Measurements from ENCODE around the gene FERMT1.
"Not testable (repeated sequence)": the region's sequence is repeated elsewhere in the genome, so short reads cannot be mapped to it uniquely, and the experiment has no call there.

FERMT1 gene

DNA sequence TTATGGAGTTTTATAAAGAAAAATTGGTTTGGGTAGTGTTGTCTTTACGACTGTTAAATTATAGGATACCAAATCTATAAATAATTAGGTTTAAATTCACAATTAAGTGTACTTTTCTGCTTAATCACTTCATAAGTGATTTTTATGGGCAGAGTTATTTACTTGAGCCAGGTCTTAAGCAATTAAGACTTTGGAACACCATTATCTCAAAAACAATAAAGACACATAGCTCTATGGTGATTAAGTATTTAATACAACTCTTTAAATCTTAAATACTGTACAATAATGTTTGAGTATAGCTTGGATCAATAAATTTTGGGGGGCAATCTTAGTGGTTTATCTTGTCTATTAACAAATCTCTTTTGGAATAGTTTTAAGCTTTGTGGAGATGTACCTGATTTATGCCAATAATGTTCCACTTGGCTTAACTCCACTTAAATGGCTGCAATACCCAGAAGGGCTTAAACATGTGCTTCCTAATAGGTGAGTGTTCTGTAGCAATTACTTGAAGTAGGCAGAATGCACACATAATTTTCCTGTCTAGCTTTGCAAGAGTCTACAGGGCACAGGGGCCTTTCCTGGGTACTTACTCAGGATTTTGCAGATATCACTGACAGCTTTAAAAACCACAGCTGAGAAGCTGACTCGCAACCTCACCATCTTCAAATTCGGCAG is 7.5 kb downstream of the FERMT1 start:
- no peak overlapping the region for H3K27ac ChIP-seq (ENCODE audit: insufficient read depth in 1 of 2, low read depth in 1 of 2, low read length in 2 of 2, poor library complexity in 1 of 2, severe bottlenecking in 2 of 2)
- WGBS (ENCODE audit: insufficient coverage) = 100% methylated on average over 1 of the region's 3 CpGs
- H3K9me3 ChIP-seq (ENCODE audit: control extremely low read depth in 1 of 5, control insufficient read depth in 4 of 5, insufficient read depth in 2 of 5, low read depth in 1 of 5, low read length in 4 of 5) = peaks cover 3 to 17% (median 10%) of the 10 kb centered on the region in 5 experiments
- peaks cover 0 to 42% (median 10%) of the 10 kb centered on the region in 4 experiments for H3K36me3 ChIP-seq (ENCODE audit: control insufficient read depth in 4 of 4, insufficient read depth in 4 of 4, low read length in 3 of 4)
- CTCF ChIA-PET = no interaction called here
- no peaks in the 10 kb centered on the region for H3K4me1 ChIP-seq (ENCODE audit: control extremely low read depth in 1 of 4, control insufficient read depth in 4 of 4, insufficient read depth in 4 of 4, low read length in 3 of 4)
- peaks cover 0 to 2% (median 0%) of the 10 kb centered on the region in 5 experiments for H3K27me3 ChIP-seq (replicated peaks in 2 of 5; ENCODE audit: control insufficient read depth in 4 of 5, insufficient read depth in 5 of 5, low read length in 4 of 5)
- DNase-seq = no peak
- POLR2A ChIA-PET = no interaction called here
- H3K4me3 ChIP-seq (ENCODE audit: control insufficient read depth in 1 of 7, extremely low read depth in 1 of 7, insufficient read depth in 4 of 7, low read depth in 2 of 7, low read length in 6 of 7) = no peak overlapping the region

DNA sequence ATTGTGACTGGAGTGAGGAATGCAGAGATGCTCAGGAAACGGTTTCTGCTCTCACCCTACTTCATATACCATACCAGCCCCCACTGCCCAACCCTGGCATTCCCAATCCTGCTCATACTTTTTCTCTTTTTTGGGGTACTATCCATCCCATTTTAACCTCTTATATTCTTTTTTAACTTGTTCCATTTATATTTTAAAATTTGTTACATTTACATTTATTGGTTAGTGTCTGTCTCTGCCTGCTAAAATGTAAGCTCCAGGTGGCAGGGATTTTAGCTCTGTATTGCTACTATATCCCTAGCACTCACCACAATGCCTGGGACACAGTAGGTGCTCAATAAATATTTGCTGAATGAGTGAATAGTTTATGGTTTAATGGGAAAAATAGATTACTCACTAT is 8.1 kb downstream of the FERMT1 start:
- CTCF ChIA-PET = no interaction called here

DNA sequence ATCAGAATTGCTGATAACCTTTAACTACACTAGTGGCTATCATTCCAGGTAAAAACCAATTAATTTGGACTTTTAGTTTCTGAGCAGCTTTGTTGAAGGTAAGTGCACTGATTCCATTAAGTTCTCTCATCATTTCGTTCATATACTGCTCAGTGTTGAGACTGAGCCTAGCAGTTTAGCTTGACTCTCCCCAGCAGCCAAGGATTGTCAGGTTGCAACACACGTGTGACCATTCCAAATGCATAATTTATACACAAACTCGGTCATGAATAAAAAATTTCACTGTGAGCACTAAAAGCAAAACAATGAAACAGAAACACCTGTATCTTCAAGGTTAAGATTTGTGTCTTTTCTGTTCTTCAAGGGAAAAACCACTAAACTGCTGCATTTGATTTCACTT is 8.9 kb downstream of the FERMT1 start:
- DNase-seq = no peak
- peaks cover 3 to 17% (median 10%) of the 10 kb centered on the region in 5 experiments for H3K9me3 ChIP-seq (ENCODE audit: control extremely low read depth in 1 of 5, control insufficient read depth in 4 of 5, insufficient read depth in 2 of 5, low read depth in 1 of 5, low read length in 4 of 5)
- H3K36me3 ChIP-seq (ENCODE audit: control insufficient read depth in 4 of 4, insufficient read depth in 4 of 4, low read length in 3 of 4) = peaks cover 0 to 49% (median 12%) of the 10 kb centered on the region in 4 experiments
- CTCF ChIA-PET = interaction anchor here (1.0 kb wide), 1 partner anchor 27 kb away, joined by 3 read pairs; no protein-coding TSS in a partner anchor
- H3K27me3 ChIP-seq (replicated peaks in 2 of 5; ENCODE audit: control insufficient read depth in 4 of 5, insufficient read depth in 5 of 5, low read length in 4 of 5) = no peaks in the 10 kb centered on the region
- no peak overlapping the region for H3K4me3 ChIP-seq (ENCODE audit: control insufficient read depth in 1 of 7, extremely low read depth in 1 of 7, insufficient read depth in 4 of 7, low read depth in 2 of 7, low read length in 6 of 7)
- no peaks in the 10 kb centered on the region for H3K4me1 ChIP-seq (ENCODE audit: control extremely low read depth in 1 of 4, control insufficient read depth in 4 of 4, insufficient read depth in 4 of 4, low read length in 3 of 4)
- POLR2A ChIA-PET = no interaction called here
- WGBS (ENCODE audit: insufficient coverage) = 100% methylated on average over 2 of the region's 3 CpGs
- no peak overlapping the region for H3K27ac ChIP-seq (ENCODE audit: insufficient read depth in 1 of 2, low read depth in 1 of 2, low read length in 2 of 2, poor library complexity in 1 of 2, severe bottlenecking in 2 of 2)

More for the DNA sequence above, 8.1 kb downstream of the FERMT1 start:
- no peak for DNase-seq
- H3K27me3 ChIP-seq (replicated peaks in 2 of 5; ENCODE audit: control insufficient read depth in 4 of 5, insufficient read depth in 5 of 5, low read length in 4 of 5) = no peaks in the 10 kb centered on the region
- peaks cover 3 to 17% (median 10%) of the 10 kb centered on the region in 5 experiments for H3K9me3 ChIP-seq (ENCODE audit: control extremely low read depth in 1 of 5, control insufficient read depth in 4 of 5, insufficient read depth in 2 of 5, low read depth in 1 of 5, low read length in 4 of 5)
- H3K4me3 ChIP-seq (ENCODE audit: control insufficient read depth in 1 of 7, extremely low read depth in 1 of 7, insufficient read depth in 4 of 7, low read depth in 2 of 7, low read length in 6 of 7) = no peak overlapping the region
- no peaks in the 10 kb centered on the region for H3K4me1 ChIP-seq (ENCODE audit: control extremely low read depth in 1 of 4, control insufficient read depth in 4 of 4, insufficient read depth in 4 of 4, low read length in 3 of 4)
- 100% methylated on average over 1 of the region's 1 CpG for WGBS (ENCODE audit: insufficient coverage)
- no peak overlapping the region for H3K27ac ChIP-seq (ENCODE audit: insufficient read depth in 1 of 2, low read depth in 1 of 2, low read length in 2 of 2, poor library complexity in 1 of 2, severe bottlenecking in 2 of 2)
- H3K36me3 ChIP-seq (ENCODE audit: control insufficient read depth in 4 of 4, insufficient read depth in 4 of 4, low read length in 3 of 4) = peaks cover 0 to 46% (median 10%) of the 10 kb centered on the region in 4 experiments
- POLR2A ChIA-PET = no interaction called here

DNA sequence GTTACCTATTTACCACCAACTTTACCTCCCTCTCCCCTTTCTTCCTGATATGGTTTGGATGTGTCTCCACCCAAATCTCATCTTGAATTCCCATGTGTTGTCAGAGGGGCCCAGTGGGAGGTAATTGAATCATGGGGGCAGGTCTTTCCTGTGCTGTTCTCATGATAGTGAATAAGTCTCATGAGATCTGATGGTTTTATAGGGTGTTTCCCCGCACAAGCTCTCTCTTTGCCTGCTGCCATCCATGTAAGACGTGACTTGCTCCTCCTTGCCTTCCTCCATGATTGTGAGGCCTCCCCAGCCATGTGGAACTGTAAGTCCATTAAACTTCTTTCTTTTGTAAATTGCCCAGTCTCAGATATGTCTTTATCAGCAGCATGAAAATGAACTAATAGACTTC is 9.9 kb downstream of the FERMT1 start:
- POLR2A ChIA-PET; DNase-seq; H3K4me1 ChIP-seq (ENCODE audit: control extremely low read depth in 1 of 4, control insufficient read depth in 4 of 4, insufficient read depth in 4 of 4, low read length in 3 of 4); H3K27me3 ChIP-seq (replicated peaks in 2 of 5; ENCODE audit: control insufficient read depth in 4 of 5, insufficient read depth in 5 of 5, low read length in 4 of 5); H3K27ac ChIP-seq (ENCODE audit: insufficient read depth in 1 of 2, low read depth in 1 of 2, low read length in 2 of 2, poor library complexity in 1 of 2, severe bottlenecking in 2 of 2); H3K4me3 ChIP-seq (ENCODE audit: control insufficient read depth in 1 of 7, extremely low read depth in 1 of 7, insufficient read depth in 4 of 7, low read depth in 2 of 7, low read length in 6 of 7): not testable (repeated sequence)
- CTCF ChIA-PET = interaction anchor here (1.1 kb wide), 1 partner anchor 9 kb away, joined by 4 read pairs; the partner anchor contains the start of gene FERMT1
- WGBS (ENCODE audit: insufficient coverage) = 100% methylated on average over 2 of the region's 2 CpGs
- Histone ChIP-seq H3K9me3 (ENCODE audit: control extremely low read depth in 1 of 5, control insufficient read depth in 4 of 5, insufficient read depth in 2 of 5, low read depth in 1 of 5, low read length in 4 of 5) (peaks cover 3 to 17% (median 10%) of the 10 kb centered on the region in 5 experiments), H3K36me3 (ENCODE audit: control insufficient read depth in 4 of 4, insufficient read depth in 4 of 4, low read length in 3 of 4) (peaks cover 0 to 52% (median 13%) of the 10 kb centered on the region in 4 experiments)

DNA sequence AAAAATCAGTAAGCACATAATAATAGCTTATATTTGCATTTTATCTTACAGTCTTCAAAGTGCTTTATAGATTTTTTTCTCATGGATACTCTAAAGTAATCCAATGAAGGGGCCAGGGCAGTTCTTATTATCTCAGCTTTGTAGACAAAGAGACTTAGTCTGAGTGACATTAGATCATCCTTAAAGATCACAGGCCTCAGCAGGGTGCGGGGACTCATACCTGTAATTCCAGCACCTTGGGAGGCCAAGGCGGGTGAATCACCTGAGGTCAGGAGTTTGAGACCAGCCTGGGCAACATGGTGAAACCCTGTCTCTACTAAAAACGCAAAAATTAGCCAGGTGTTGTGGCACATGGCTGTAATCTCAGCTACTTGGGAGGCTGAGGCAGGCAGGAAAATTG is 14.5 kb downstream of the FERMT1 start:
- H3K9me3 ChIP-seq (ENCODE audit: control extremely low read depth in 1 of 5, control insufficient read depth in 4 of 5, insufficient read depth in 2 of 5, low read depth in 1 of 5, low read length in 4 of 5) = peaks cover 0 to 2% (median 1%) of the 10 kb centered on the region in 5 experiments
- no peak for DNase-seq
- no peak overlapping the region for H3K4me3 ChIP-seq (ENCODE audit: control insufficient read depth in 1 of 7, extremely low read depth in 1 of 7, insufficient read depth in 4 of 7, low read depth in 2 of 7, low read length in 6 of 7)
- H3K27ac ChIP-seq (ENCODE audit: insufficient read depth in 1 of 2, low read depth in 1 of 2, low read length in 2 of 2, poor library complexity in 1 of 2, severe bottlenecking in 2 of 2) = no peak overlapping the region
- peaks cover 0 to 4% (median 0%) of the 10 kb centered on the region in 4 experiments for H3K4me1 ChIP-seq (ENCODE audit: control extremely low read depth in 1 of 4, control insufficient read depth in 4 of 4, insufficient read depth in 4 of 4, low read length in 3 of 4)
- ChIA-PET POLR2A (no interaction called here), CTCF (interaction anchor here (0.9 kb wide), 1 partner anchor 10 kb away, joined by 3 read pairs; no protein-coding TSS in a partner anchor)
- H3K36me3 ChIP-seq (ENCODE audit: control insufficient read depth in 4 of 4, insufficient read depth in 4 of 4, low read length in 3 of 4) = peaks cover 0 to 31% (median 9%) of the 10 kb centered on the region in 4 experiments
- 95% methylated on average over 2 of the region's 3 CpGs for WGBS (ENCODE audit: insufficient coverage)
- no peaks in the 10 kb centered on the region for H3K27me3 ChIP-seq (replicated peaks in 2 of 5; ENCODE audit: control insufficient read depth in 4 of 5, insufficient read depth in 5 of 5, low read length in 4 of 5)

DNA sequence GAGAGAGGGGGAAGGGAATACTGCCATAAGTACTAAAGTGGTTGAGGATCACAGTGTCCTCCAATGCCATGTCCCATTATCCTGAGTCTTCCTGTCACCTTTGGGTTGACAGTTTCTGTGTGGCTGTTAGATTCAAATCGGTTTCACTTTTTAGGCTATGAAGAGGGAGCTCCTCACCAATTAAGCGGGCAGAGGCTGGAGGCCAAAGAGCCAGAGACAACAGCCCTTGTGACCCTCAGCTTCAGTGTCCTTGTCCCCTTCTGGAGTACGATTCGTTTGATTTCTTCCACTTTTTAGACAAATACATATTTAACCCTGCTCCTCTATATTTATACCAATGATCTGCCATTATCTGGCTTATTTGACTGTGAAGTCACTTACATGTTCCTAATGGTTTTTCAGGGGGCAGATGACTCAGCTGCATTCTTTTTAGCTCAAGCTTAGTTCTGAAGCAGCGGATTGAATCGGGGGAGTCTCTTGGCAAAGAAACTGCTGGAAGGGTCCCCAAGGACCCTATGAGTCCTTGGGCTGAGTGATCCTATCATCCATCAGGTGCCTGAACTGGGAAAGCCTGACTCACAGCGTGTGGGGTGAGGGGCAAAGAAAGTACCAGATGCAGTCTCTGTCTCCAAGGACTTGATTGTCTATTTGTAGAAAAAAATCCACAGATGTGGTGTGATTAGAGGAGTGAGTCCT is 18.2 kb downstream of the FERMT1 start:
- no peak overlapping the region for H3K4me3 ChIP-seq (ENCODE audit: control insufficient read depth in 1 of 7, extremely low read depth in 1 of 7, insufficient read depth in 4 of 7, low read depth in 2 of 7, low read length in 6 of 7)
- H3K36me3 ChIP-seq (ENCODE audit: control insufficient read depth in 4 of 4, insufficient read depth in 4 of 4, low read length in 3 of 4) = peaks cover 0 to 19% (median 7%) of the 10 kb centered on the region in 4 experiments
- DNase-seq = peak in 1 of 3 donors; percentile 11
- POLR2A ChIA-PET = no interaction called here
- H3K27ac ChIP-seq (ENCODE audit: insufficient read depth in 1 of 2, low read depth in 1 of 2, low read length in 2 of 2, poor library complexity in 1 of 2, severe bottlenecking in 2 of 2) = no peak overlapping the region
- WGBS (ENCODE audit: insufficient coverage) = 94% methylated on average over 3 of the region's 7 CpGs
- CTCF ChIA-PET = interaction anchor here (0.6 kb wide), 2 partner anchors 27 to 31 kb away, joined by 3 read pairs; no protein-coding TSS in a partner anchor
- H3K27me3 ChIP-seq (replicated peaks in 2 of 5; ENCODE audit: control insufficient read depth in 4 of 5, insufficient read depth in 5 of 5, low read length in 4 of 5) = no peaks in the 10 kb centered on the region
- no peaks in the 10 kb centered on the region for H3K9me3 ChIP-seq (ENCODE audit: control extremely low read depth in 1 of 5, control insufficient read depth in 4 of 5, insufficient read depth in 2 of 5, low read depth in 1 of 5, low read length in 4 of 5)
- H3K4me1 ChIP-seq (ENCODE audit: control extremely low read depth in 1 of 4, control insufficient read depth in 4 of 4, insufficient read depth in 4 of 4, low read length in 3 of 4) = peaks cover 0 to 4% (median 0%) of the 10 kb centered on the region in 4 experiments

DNA sequence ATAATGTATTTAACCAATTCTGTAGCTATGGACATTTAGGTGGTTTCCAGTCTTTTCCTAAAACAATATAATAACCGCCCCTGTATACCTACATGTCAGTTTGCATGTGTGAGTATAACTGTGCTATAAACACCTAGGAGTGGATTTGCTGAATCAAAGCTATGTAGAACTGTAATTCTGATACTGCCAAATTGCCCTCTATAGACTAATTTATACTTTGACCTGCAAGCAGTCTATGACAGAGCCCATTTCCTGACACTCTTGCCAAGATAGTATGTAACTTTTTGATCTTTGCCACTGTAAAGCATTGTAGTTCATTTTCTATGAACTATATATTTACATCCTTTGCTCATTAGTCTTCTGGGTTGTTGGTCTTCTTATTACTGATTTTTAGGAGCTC is 19.5 kb downstream of the FERMT1 start:
- no peaks in the 10 kb centered on the region for H3K27me3 ChIP-seq (replicated peaks in 2 of 5; ENCODE audit: control insufficient read depth in 4 of 5, insufficient read depth in 5 of 5, low read length in 4 of 5)
- ChIA-PET CTCF (interaction anchor here (1.2 to 1.6 kb wide), 2 partner anchors 12 to 18 kb away, joined by 3 read pairs; no protein-coding TSS in a partner anchor), POLR2A (no interaction called here)
- H3K27ac ChIP-seq (ENCODE audit: insufficient read depth in 1 of 2, low read depth in 1 of 2, low read length in 2 of 2, poor library complexity in 1 of 2, severe bottlenecking in 2 of 2) = no peak overlapping the region
- no peak overlapping the region for H3K4me3 ChIP-seq (ENCODE audit: control insufficient read depth in 1 of 7, extremely low read depth in 1 of 7, insufficient read depth in 4 of 7, low read depth in 2 of 7, low read length in 6 of 7)
- H3K9me3 ChIP-seq (ENCODE audit: control extremely low read depth in 1 of 5, control insufficient read depth in 4 of 5, insufficient read depth in 2 of 5, low read depth in 1 of 5, low read length in 4 of 5) = no peaks in the 10 kb centered on the region
- H3K4me1 ChIP-seq (ENCODE audit: control extremely low read depth in 1 of 4, control insufficient read depth in 4 of 4, insufficient read depth in 4 of 4, low read length in 3 of 4) = peaks cover 0 to 4% (median 0%) of the 10 kb centered on the region in 4 experiments
- no peak for DNase-seq
- WGBS (ENCODE audit: insufficient coverage) = no CpG with 5 or more reads among the region's 1 CpG
- H3K36me3 ChIP-seq (ENCODE audit: control insufficient read depth in 4 of 4, insufficient read depth in 4 of 4, low read length in 3 of 4) = peaks cover 0 to 13% (median 5%) of the 10 kb centered on the region in 4 experiments
